Smooth muscle cell (in vitro differentiated cells): ENCODE data around the gene GALNT2. TPM values are rescaled to one million over a fixed set of nuclear protein-coding genes. Genes with fewer than 3 reads are reported as not detected.

Experiments
- DNase-seq: peaks from one replicate; lab custom pipeline; 2025; ENCODE audit not compliant: unreplicated experiment; lab: John Stamatoyannopoulos, UW
- H2AFZ ChIP-seq: fragments of 200-600 bp; sonication (generic); 2 replicates; pipeline ENCODE4 v1.6.0; 2016; ENCODE audit warnings: antibody characterized with exemption, low read depth, mild to moderate bottlenecking
- H3F3A ChIP-seq: fragments of 200-600 bp; sonication (generic); 2 replicates; pipeline ENCODE4 v1.6.0; 2017; ENCODE audit warnings: antibody characterized with exemption, low read depth
- H3K27ac ChIP-seq: fragments of 200-600 bp; sonication (generic); 2 replicates; pipeline ENCODE4 v1.5.1; 2016; ENCODE audit warnings: low read depth, mild to moderate bottlenecking
- H3K27me3 ChIP-seq: fragments of 200-600 bp; sonication (generic); 2 replicates; pipeline ENCODE4 v1.6.1; 2016; ENCODE audit warnings: low read depth, mild to moderate bottlenecking
- H3K36me3 ChIP-seq: fragments of 200-600 bp; sonication (generic); 2 replicates; pipeline ENCODE4 v1.5.1; 2016; ENCODE audit warnings: low read depth
- H3K4me1 ChIP-seq: fragments of 200-600 bp; sonication (generic); 2 replicates; pipeline ENCODE4 v1.5.1; 2016; ENCODE audit warnings: low read depth
- H3K4me2 ChIP-seq: fragments of 200-600 bp; sonication (generic); 2 replicates; pipeline ENCODE4 v1.6.0; 2016; ENCODE audit warnings: mild to moderate bottlenecking
- H3K4me3 ChIP-seq: fragments of 200-600 bp; sonication (generic); 2 replicates; pipeline ENCODE4 v1.5.1; 2016; ENCODE audit warnings: mild to moderate bottlenecking
- H3K79me2 ChIP-seq: fragments of 200-600 bp; sonication (generic); 2 replicates; pipeline ENCODE4 v1.6.0; 2016; ENCODE audit warnings: low read depth, mild to moderate bottlenecking
- H3K9ac ChIP-seq: fragments of 200-600 bp; sonication (generic); 2 replicates; pipeline ENCODE4 v1.6.0; 2016; ENCODE audit warnings: low read depth
- H3K9me3 ChIP-seq: fragments of 200-600 bp; sonication (generic); replicated peaks from 2 replicates; pipeline ENCODE4 v1.5.1; 2016; ENCODE audit warnings: low read depth
- H4K20me1 ChIP-seq: fragments of 200-600 bp; sonication (generic); 2 replicates; pipeline ENCODE4 v1.6.0; 2016; ENCODE audit warnings: low read depth
- CTCF ChIP-seq: fragments of 200-600 bp; sonication (generic); IDR thresholded peaks from 2 replicates; pipeline ENCODE4 v1.5.1; 2017; ENCODE audit warnings: borderline replicate concordance, mild to moderate bottlenecking, antibody characterized with exemption; ENCODE audit not compliant: insufficient read depth, poor library complexity, severe bottlenecking
- WGBS: methylation state at CpG from one replicate; pipeline ENCODE4 v1.1.7; 2016; ENCODE audit warnings: low lambda C conversion rate; 5-methylcytosine and 5-hydroxymethylcytosine counted together
- polyA plus RNA-seq: library from polyadenylated mRNA; unstranded; fragments of >200 nt; fragmentation: Nextera tagmentation; extraction: Ambion mirVana; gene quantifications from 2 replicates; pipeline ENCODE4 v1.2.1, GENCODE V29; 2016
- total RNA-seq: library from RNA; depleted of rRNA; stranded (reverse); fragments of >200 nt; gene quantifications from 2 replicates; pipeline ENCODE4 v1.2.3, GENCODE V29; 2014

The GALNT2 gene
- total and polyA plus RNA-seq, 2 experiments from 2014 or later = 76.4 to 152 TPM

GRCh38 chr1:230057681-230058565 is 9.1 kb upstream of the GALNT2 start:
- H3K4me2 ChIP-seq = peak overlapping the region; percentile 34
- TF ChIP-seq CTCF = no peak
- H3K36me3 ChIP-seq = no peaks in the 10 kb centered on the region
- H2AFZ ChIP-seq = no peak overlapping the region
- WGBS = 83% methylated on average over 24 of the region's 24 CpGs
- no peaks in the 10 kb centered on the region for H3K4me1 ChIP-seq
- no peaks in the 10 kb centered on the region for H3F3A ChIP-seq
- no peak overlapping the region for H3K9ac ChIP-seq
- no peak overlapping the region for H3K27ac ChIP-seq
- no peak for DNase-seq
- no peaks in the 10 kb centered on the region for H3K79me2 ChIP-seq
- no peaks in the 10 kb centered on the region for H3K27me3 ChIP-seq
- no peaks in the 10 kb centered on the region for H3K9me3 ChIP-seq
- no peaks in the 10 kb centered on the region for H4K20me1 ChIP-seq
- H3K4me3 ChIP-seq = no peak overlapping the region

- Histone ChIP-seq H3K4me3 (no peak overlapping the region), H3K4me1 (no peaks in the 10 kb centered on the region), H4K20me1 (no peaks in the 10 kb centered on the region), H2AFZ (no peak overlapping the region), H3K9ac (no peak overlapping the region), H3K79me2 (no peaks in the 10 kb centered on the region), H3K4me2 (no peak overlapping the region), H3F3A (no peaks in the 10 kb centered on the region), H3K27ac (no peak overlapping the region), H3K36me3 (no peaks in the 10 kb centered on the region), H3K27me3 (no peaks in the 10 kb centered on the region), H3K9me3 (no peaks in the 10 kb centered on the region)
- no peak for TF ChIP-seq CTCF
- no peak for DNase-seq
- WGBS = 95% methylated on average over 5 of the region's 5 CpGs
Measured at GRCh38 chr1:230058626-230059025, 8.4 kb upstream of the GALNT2 start.

- H3K4me2 ChIP-seq = no peak overlapping the region
- H3K27me3 ChIP-seq = no peaks in the 10 kb centered on the region
- no peaks in the 10 kb centered on the region for H3K79me2 ChIP-seq
- no peak overlapping the region for H3K4me3 ChIP-seq
- no peaks in the 10 kb centered on the region for H3K36me3 ChIP-seq
- H3K9ac ChIP-seq = no peak overlapping the region
- H3F3A ChIP-seq = peaks cover 10% of the 10 kb centered on the region
- TF ChIP-seq CTCF = no peak
- peaks cover 4% of the 10 kb centered on the region for H3K4me1 ChIP-seq
- H4K20me1 ChIP-seq = no peaks in the 10 kb centered on the region
- no peak for DNase-seq
- H2AFZ ChIP-seq = no peak overlapping the region
- H3K9me3 ChIP-seq = no peaks in the 10 kb centered on the region
- no peak overlapping the region for H3K27ac ChIP-seq
- WGBS = 95% methylated on average over 4 of the region's 4 CpGs
Measured at GRCh38 chr1:230061801-230062200, 5.2 kb upstream of the GALNT2 start.

GRCh38 chr1:230062521-230062920 is 4.5 kb upstream of the GALNT2 start:
- Histone ChIP-seq H4K20me1 (no peaks in the 10 kb centered on the region), H3K27ac (no peak overlapping the region), H2AFZ (no peak overlapping the region), H3K36me3 (no peaks in the 10 kb centered on the region), H3K9ac (no peak overlapping the region), H3K4me3 (no peak overlapping the region), H3K4me2 (no peak overlapping the region), H3K79me2 (peaks cover 1% of the 10 kb centered on the region), H3K4me1 (peaks cover 4% of the 10 kb centered on the region), H3K9me3 (no peaks in the 10 kb centered on the region), H3F3A (peaks cover 10% of the 10 kb centered on the region), H3K27me3 (no peaks in the 10 kb centered on the region)
- WGBS = 69% methylated on average over 4 of the region's 4 CpGs
- no peak for DNase-seq
- no peak for TF ChIP-seq CTCF
